Parathyroid adenoma (tissue), 2 donors: ENCODE measurements around the gene HRAS.

Source experiments
- H2AFZ ChIP-seq: fragments of 300-600 bp; sonication (generic); one replicate; pipeline ENCODE4 v1.7.0; 2017; ENCODE audit warnings: antibody characterized with exemption, mild to moderate bottlenecking
- H3K27ac ChIP-seq: fragments of 300-600 bp; sonication (generic); one replicate; pipeline ENCODE4 v1.7.0; 2017
- H3K27me3 ChIP-seq: fragments of 300-600 bp; sonication (generic); one replicate; pipeline ENCODE4 v1.7.0; 2017; ENCODE audit warnings: low read length; ENCODE audit not compliant: control insufficient read depth, insufficient read depth
- H3K36me3 ChIP-seq: fragments of 300-600 bp; sonication (generic); one replicate; pipeline ENCODE4 v1.7.0; 2017; ENCODE audit warnings: low read length; ENCODE audit not compliant: control insufficient read depth, insufficient read depth
- H3K4me1 ChIP-seq: fragments of 300-600 bp; sonication (generic); one replicate; pipeline ENCODE4 v1.7.0; 2017; ENCODE audit warnings: control low read depth
- H3K4me2 ChIP-seq: fragments of 300-600 bp; sonication (generic); one replicate; pipeline ENCODE4 v1.7.0; 2017; ENCODE audit warnings: low read length
- H3K4me3 ChIP-seq: fragments of 300-600 bp; sonication (generic); one replicate; pipeline ENCODE4 v1.7.0; 2017; ENCODE audit warnings: low read depth, low read length
- H3K79me2 ChIP-seq: fragments of 300-600 bp; sonication (generic); one replicate; pipeline ENCODE4 v1.7.0; 2017; ENCODE audit warnings: control low read depth
- H3K9ac ChIP-seq: fragments of 300-600 bp; sonication (generic); one replicate; pipeline ENCODE4 v1.7.0; 2017; ENCODE audit warnings: mild to moderate bottlenecking
- H3K9me3 ChIP-seq: fragments of 300-600 bp; sonication (generic); one replicate; pipeline ENCODE4 v1.7.0; 2017; ENCODE audit warnings: low read length; ENCODE audit not compliant: control insufficient read depth
- CTCF ChIP-seq: fragments of 300-600 bp; sonication (generic); IDR thresholded peaks from one replicate; pipeline ENCODE4 v1.7.0; 2017; ENCODE audit warnings: antibody characterized with exemption, mild to moderate bottlenecking
- donor health status: primary hyperparathyroidism.

Gene HRAS

GRCh38 chr11:541433-541885 is 6.1 kb upstream of the HRAS start:
- Histone ChIP-seq H3K4me1 (no peaks in the 10 kb centered on the region), H3K4me2 (no peak overlapping the region), H3K27me3 (no peaks in the 10 kb centered on the region), H3K4me3 (no peak overlapping the region), H3K36me3 (no peaks in the 10 kb centered on the region), H3K27ac (no peak overlapping the region), H3K79me2 (no peaks in the 10 kb centered on the region), H2AFZ (no peak overlapping the region), H3K9ac (no peak overlapping the region), H3K9me3 (no peaks in the 10 kb centered on the region)
- no peak for TF ChIP-seq CTCF

GRCh38 chr11:540583-541432 is 5.4 kb upstream of the HRAS start:
- no peak for TF ChIP-seq CTCF
- Histone ChIP-seq H3K79me2 (no peaks in the 10 kb centered on the region), H3K9me3 (no peaks in the 10 kb centered on the region)

GRCh38 chr11:539971-540481 is 4.7 kb upstream of the HRAS start:
- no peak overlapping the region for H3K27ac ChIP-seq
- H3K36me3 ChIP-seq, result no peaks in the 10 kb centered on the region
- no peak overlapping the region for H2AFZ ChIP-seq
- no peak for TF ChIP-seq CTCF
- H3K79me2 ChIP-seq, result no peaks in the 10 kb centered on the region
- H3K9ac ChIP-seq, result no peak overlapping the region
- no peaks in the 10 kb centered on the region for H3K27me3 ChIP-seq
- H3K9me3 ChIP-seq, result no peaks in the 10 kb centered on the region
- no peak overlapping the region for H3K4me3 ChIP-seq
- no peak overlapping the region for H3K4me2 ChIP-seq
- H3K4me1 ChIP-seq, result no peaks in the 10 kb centered on the region

More at GRCh38 chr11:540583-541432, 5.4 kb upstream of the HRAS start:
- Histone ChIP-seq H3K27ac (no peak overlapping the region), H3K4me3 (no peak overlapping the region), H3K4me1 (no peaks in the 10 kb centered on the region), H3K27me3 (no peaks in the 10 kb centered on the region), H2AFZ (no peak overlapping the region), H3K4me2 (no peak overlapping the region), H3K9ac (no peak overlapping the region), H3K36me3 (no peaks in the 10 kb centered on the region)

GRCh38 chr11:538431-539051 is 3.2 kb upstream of the HRAS start:
- Histone ChIP-seq H3K9me3 (no peaks in the 10 kb centered on the region), H3K4me3 (no peak overlapping the region), H3K4me2 (no peak overlapping the region), H2AFZ (no peak overlapping the region), H3K79me2 (no peaks in the 10 kb centered on the region), H3K36me3 (no peaks in the 10 kb centered on the region), H3K4me1 (no peaks in the 10 kb centered on the region), H3K27me3 (no peaks in the 10 kb centered on the region), H3K9ac (no peak overlapping the region), H3K27ac (no peak overlapping the region)
- TF ChIP-seq CTCF, result no peak
